ENCODE measurements around the gene COX19.
A peak's percentile ranks its signal among the peaks of the same experiment; 100 is the strongest.

The COX19 gene

GRCh38 chr7:930975-931758, 44.2 kb downstream of the COX19 start:
- Histone ChIP-seq H3K4me1 (ENCODE audit: control insufficient read depth in 1 of 2, insufficient read depth in 1 of 2, low read depth in 1 of 2, low read length in 1 of 2) (peaks cover 30 to 32% of the 10 kb centered on the region in 2 experiments), H3K36me3 (peaks cover 45% of the 10 kb centered on the region), H3K27me3 (no peaks in the 10 kb centered on the region), H3K9me3 (no peaks in the 10 kb centered on the region), H3K4me3 (ENCODE audit: low read depth in 1 of 2, low read length in 1 of 2) (peak overlapping the region in 1 of 2 experiments; percentile 2), H3K27ac (peak overlapping the region; percentile 63)
- TF ChIP-seq CTCF (IDR thresholded peaks at IDR 0.05), result no peak

- no peaks in the 10 kb centered on the region for H3K9me3 ChIP-seq
- peaks cover 32 to 35% of the 10 kb centered on the region in 2 experiments for H3K4me1 ChIP-seq (ENCODE audit: control insufficient read depth in 1 of 2, insufficient read depth in 1 of 2, low read depth in 1 of 2, low read length in 1 of 2)
- peaks cover 41% of the 10 kb centered on the region for H3K36me3 ChIP-seq
- H3K27ac ChIP-seq, result no peak overlapping the region
- TF ChIP-seq CTCF (IDR thresholded peaks at IDR 0.05), result no peak
- H3K4me3 ChIP-seq (ENCODE audit: low read depth in 1 of 2, low read length in 1 of 2), result no peak overlapping the region
- peaks cover 11% of the 10 kb centered on the region for H3K27me3 ChIP-seq
Measured at GRCh38 chr7:929311-929711, 46.0 kb downstream of the COX19 start.

GRCh38 chr7:927031-927671, 48.2 kb downstream of the COX19 start:
- H3K9me3 ChIP-seq, result no peaks in the 10 kb centered on the region
- no peak overlapping the region for H3K27ac ChIP-seq
- peaks cover 48 to 52% of the 10 kb centered on the region in 2 experiments for H3K4me1 ChIP-seq (ENCODE audit: control insufficient read depth in 1 of 2, insufficient read depth in 1 of 2, low read depth in 1 of 2, low read length in 1 of 2)
- peaks cover 15% of the 10 kb centered on the region for H3K27me3 ChIP-seq
- H3K4me3 ChIP-seq (ENCODE audit: low read depth in 1 of 2, low read length in 1 of 2), result no peak overlapping the region
- peaks cover 27% of the 10 kb centered on the region for H3K36me3 ChIP-seq
- no peak for TF ChIP-seq CTCF (IDR thresholded peaks at IDR 0.05)

GRCh38 chr7:926061-927030, 49.0 kb downstream of the COX19 start:
- Histone ChIP-seq H3K4me1 (ENCODE audit: control insufficient read depth in 1 of 2, insufficient read depth in 1 of 2, low read depth in 1 of 2, low read length in 1 of 2) (peaks cover 42 to 51% of the 10 kb centered on the region in 2 experiments), H3K4me3 (ENCODE audit: low read depth in 1 of 2, low read length in 1 of 2) (no peak overlapping the region), H3K9me3 (no peaks in the 10 kb centered on the region), H3K36me3 (peaks cover 26% of the 10 kb centered on the region), H3K27ac (no peak overlapping the region), H3K27me3 (peaks cover 23% of the 10 kb centered on the region)
- no peak for TF ChIP-seq CTCF (IDR thresholded peaks at IDR 0.05)

- H3K4me3 ChIP-seq (ENCODE audit: low read depth in 1 of 2, low read length in 1 of 2), result no peak overlapping the region
- no peak overlapping the region for H3K27ac ChIP-seq
- peaks cover 26% of the 10 kb centered on the region for H3K36me3 ChIP-seq
- H3K9me3 ChIP-seq, result no peaks in the 10 kb centered on the region
- no peak for TF ChIP-seq CTCF (IDR thresholded peaks at IDR 0.05)
- H3K27me3 ChIP-seq, result peaks cover 23% of the 10 kb centered on the region
- peaks cover 35 to 43% of the 10 kb centered on the region in 2 experiments for H3K4me1 ChIP-seq (ENCODE audit: control insufficient read depth in 1 of 2, insufficient read depth in 1 of 2, low read depth in 1 of 2, low read length in 1 of 2)
Measured at GRCh38 chr7:925601-926000, 49.7 kb downstream of the COX19 start.
